ENCODE data around the gene KCNQ1.

Gene KCNQ1

DNA sequence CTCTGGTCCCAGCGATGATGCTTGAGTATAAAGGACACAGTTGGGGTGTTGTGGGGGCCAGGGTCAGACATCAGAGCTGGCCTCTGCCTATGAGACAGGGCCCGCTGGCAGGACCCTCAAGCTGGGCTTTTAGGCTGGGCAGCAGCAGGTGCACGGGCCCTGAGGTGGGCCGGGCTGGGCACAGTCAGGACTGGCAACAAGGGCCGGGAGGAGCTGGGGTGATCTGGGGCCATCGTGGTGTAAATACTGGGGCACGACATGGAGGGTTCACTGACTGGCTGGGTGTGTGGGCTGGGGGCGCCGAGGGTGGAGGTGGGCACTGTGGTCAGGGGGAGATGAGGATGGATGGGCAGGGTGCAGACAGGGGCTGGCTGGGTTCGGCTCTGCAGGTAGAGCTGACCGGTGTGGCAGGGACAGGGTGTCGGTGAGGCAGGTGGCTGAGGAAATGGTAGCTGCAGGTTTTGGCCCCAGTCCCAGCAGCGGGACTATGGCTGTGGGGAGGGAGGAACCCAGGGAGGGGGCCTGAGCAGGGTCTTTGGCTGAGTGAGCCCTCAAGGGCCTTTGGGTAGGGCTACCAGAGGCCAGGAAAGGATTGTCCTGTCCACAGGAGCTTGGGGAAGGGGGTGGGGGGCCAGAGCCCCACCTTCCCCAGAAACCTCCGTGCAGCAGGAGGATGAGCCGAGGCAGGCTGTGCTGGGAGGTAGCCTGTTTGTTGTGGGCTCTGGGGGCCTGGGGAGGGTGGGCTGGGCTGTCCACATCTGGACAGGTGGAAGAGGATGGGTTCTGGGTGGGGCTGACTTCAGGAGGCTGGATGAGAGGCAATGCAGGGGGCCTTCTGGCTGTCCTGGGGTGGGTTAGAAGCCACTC lies 81.4 kb downstream of the KCNQ1 start:
- TF ChIP-seq CTCF (IDR thresholded peaks at IDR 0.05; ENCODE audit: insufficient read depth, low read depth, low read length, missing control alignments) = no peak
- H3K4me3 ChIP-seq (ENCODE audit: low read depth, low read length) = no peak overlapping the region
- no peak for DNase-seq (ENCODE audit: low read depth)

DNA sequence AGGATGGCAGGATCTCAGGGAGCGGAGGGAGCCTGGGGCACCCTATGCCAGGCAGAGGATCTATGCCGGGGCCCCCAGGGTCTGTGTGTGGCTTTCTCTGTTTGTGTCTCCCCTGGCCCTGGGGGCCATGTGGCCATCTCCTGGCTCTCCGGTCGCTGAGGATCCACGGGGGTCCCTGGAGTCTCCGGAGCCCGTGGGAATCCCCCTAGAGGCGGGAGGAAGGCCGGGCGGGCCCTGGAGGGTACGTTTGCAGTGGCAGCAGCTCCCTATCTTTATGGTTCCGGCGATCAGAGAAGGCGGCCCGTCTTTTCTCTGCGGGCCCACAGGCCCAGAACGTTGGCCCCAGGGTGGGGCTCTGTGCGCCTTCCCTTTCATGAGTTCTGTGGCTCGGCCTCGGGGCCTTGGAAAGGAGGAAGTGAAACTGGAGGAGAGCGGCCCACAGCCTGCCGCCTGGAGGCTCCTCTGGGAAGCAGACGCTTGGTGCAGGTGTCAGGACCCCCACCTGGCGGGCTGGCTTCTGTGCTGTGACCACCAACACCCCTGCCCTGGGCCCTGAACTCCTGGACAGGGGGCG lies 82.1 kb downstream of the KCNQ1 start:
- TF ChIP-seq CTCF (IDR thresholded peaks at IDR 0.05; ENCODE audit: insufficient read depth, low read depth, low read length, missing control alignments) = peak; percentile 30
- DNase-seq (ENCODE audit: low read depth) = peak; percentile 65
- no peak overlapping the region for H3K4me3 ChIP-seq (ENCODE audit: low read depth, low read length)

DNA sequence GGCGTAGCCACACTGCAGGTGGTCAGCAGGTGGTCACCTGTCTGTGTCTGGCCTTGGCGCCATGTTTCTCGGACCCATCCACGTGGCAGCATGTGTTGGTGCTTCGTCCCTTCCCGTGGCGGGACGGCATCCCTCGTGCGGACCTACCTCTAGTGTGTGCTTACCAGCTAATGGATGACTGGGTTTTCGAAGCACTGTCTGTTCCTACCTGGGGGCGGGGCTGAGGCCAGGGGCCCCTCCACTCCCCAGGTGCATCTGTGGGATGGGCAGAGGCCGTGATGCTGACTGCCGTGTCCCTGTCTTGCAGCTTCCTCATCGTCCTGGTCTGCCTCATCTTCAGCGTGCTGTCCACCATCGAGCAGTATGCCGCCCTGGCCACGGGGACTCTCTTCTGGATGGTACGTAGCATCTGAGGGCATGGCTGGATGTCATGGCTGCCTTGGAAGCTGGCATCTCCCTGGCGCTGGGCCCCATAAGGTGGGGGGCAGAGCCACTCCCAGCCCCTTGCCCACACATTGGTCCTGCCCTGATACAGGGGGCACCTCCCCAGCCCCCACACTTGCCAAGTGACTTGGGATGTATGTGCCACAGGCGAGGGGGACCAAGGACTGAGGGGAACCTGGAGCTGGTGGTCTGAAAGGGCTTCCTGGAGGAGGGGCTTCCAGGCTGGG lies 82.9 kb downstream of the KCNQ1 start:
- no peak for DNase-seq (ENCODE audit: low read depth)
- no peak overlapping the region for H3K4me3 ChIP-seq (ENCODE audit: low read depth, low read length)
- TF ChIP-seq CTCF (IDR thresholded peaks at IDR 0.05; ENCODE audit: insufficient read depth, low read depth, low read length, missing control alignments) = no peak

- no peak overlapping the region for H3K4me3 ChIP-seq (ENCODE audit: low read depth, low read length)
- DNase-seq (ENCODE audit: low read depth) = no peak
- TF ChIP-seq CTCF (IDR thresholded peaks at IDR 0.05; ENCODE audit: insufficient read depth, low read depth, low read length, missing control alignments) = no peak
Observed at GRCh38 chr11:2528301-2529050, 83.7 kb downstream of the KCNQ1 start.

DNA sequence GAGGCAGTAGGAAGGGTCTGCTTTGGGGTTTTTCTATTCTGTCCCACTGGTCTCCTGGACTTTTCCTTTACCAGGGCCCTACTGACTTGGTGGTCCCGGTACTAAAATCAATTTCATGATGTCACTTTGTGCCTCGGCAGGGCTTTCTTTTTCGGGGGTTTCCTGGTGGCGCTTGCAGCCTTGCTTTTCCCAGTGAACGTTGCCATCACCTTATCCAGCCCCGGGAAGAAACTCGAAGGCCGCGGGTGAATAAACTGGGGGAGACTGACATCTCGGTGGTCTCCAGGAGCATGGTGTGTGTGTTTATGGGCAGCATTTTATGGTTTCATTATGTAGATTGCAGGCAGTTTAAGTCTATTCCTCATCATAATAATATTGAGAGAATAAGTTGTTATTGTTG lies 84.4 kb downstream of the KCNQ1 start:
- H3K4me3 ChIP-seq (ENCODE audit: low read depth, low read length) = no peak overlapping the region
- no peak for TF ChIP-seq CTCF (IDR thresholded peaks at IDR 0.05; ENCODE audit: insufficient read depth, low read depth, low read length, missing control alignments)
- no peak for DNase-seq (ENCODE audit: low read depth)

DNA sequence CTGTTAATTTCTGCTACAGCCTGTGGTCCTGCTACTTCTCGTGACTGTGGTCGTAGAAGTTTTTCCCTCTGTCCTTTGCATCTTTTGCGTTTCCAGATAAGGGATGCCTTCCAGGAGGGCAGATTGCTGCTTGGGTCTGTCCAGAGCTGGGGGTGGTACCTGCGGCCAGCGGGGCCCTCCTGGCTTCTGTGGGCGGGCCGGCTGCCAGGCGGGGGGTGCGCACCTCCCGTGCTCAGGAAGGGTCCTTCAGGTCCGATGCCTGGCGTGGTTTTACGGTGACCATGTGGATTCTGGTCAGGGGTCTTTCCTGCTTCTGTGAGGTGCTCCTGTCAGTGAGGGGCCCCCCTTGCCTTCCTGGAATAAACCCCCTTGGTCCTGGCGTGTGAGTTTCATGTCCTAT lies 84.8 kb downstream of the KCNQ1 start:
- no peak for DNase-seq (ENCODE audit: low read depth)
- no peak for TF ChIP-seq CTCF (IDR thresholded peaks at IDR 0.05; ENCODE audit: insufficient read depth, low read depth, low read length, missing control alignments)
- no peak overlapping the region for H3K4me3 ChIP-seq (ENCODE audit: low read depth, low read length)
